T-helper 22 cell (primary cell): ENCODE data around the gene MESP2.

Experiments used
- DNase-seq: peaks from one replicate; pipeline ENCODE4 v3.0.0-alpha.2; 2020; ENCODE audit warnings: low read depth

MESP2 gene

GRCh38 chr15:89802986-89803824 lies 27.1 kb downstream of the MESP2 start:
- no peak for DNase-seq

GRCh38 chr15:89803941-89804800 lies 28.0 kb downstream of the MESP2 start:
- no peak for DNase-seq

GRCh38 chr15:89805241-89806209 lies 29.4 kb downstream of the MESP2 start:
- no peak for DNase-seq

- no peak for DNase-seq
These were observed 30.1 kb downstream of the MESP2 start for GRCh38 chr15:89806210-89806558.

GRCh38 chr15:89806559-89807550 lies 30.7 kb downstream of the MESP2 start:
- DNase-seq, result no peak

- DNase-seq, result no peak
These were observed 31.6 kb downstream of the MESP2 start for GRCh38 chr15:89807689-89808088.

- no peak for DNase-seq
These were observed 32.2 kb downstream of the MESP2 start for GRCh38 chr15:89808160-89808870.

- DNase-seq, result no peak
These were observed 33.1 kb downstream of the MESP2 start for GRCh38 chr15:89809093-89809786.

- DNase-seq, result no peak
These were observed 33.6 kb downstream of the MESP2 start for GRCh38 chr15:89809787-89810148.

- no peak for DNase-seq
These were observed 34.7 kb downstream of the MESP2 start for GRCh38 chr15:89810837-89811236.

GRCh38 chr15:89812011-89812846 lies 36.1 kb downstream of the MESP2 start:
- DNase-seq, result no peak

- DNase-seq, result no peak
These were observed 36.8 kb downstream of the MESP2 start for GRCh38 chr15:89812847-89813320.

- no peak for DNase-seq
These were observed 37.4 kb downstream of the MESP2 start for GRCh38 chr15:89813381-89814111.

GRCh38 chr15:89814112-89814742 lies 38.1 kb downstream of the MESP2 start:
- DNase-seq, result no peak

- no peak for DNase-seq
These were observed 39.6 kb downstream of the MESP2 start for GRCh38 chr15:89815769-89816168.

GRCh38 chr15:89817701-89818280 lies 41.7 kb downstream of the MESP2 start:
- no peak for DNase-seq

- DNase-seq, result no peak
These were observed 42.2 kb downstream of the MESP2 start for GRCh38 chr15:89818287-89818686.
